Astrocyte of the spinal cord (primary cell): ENCODE data around the gene ABCC1.
A peak's percentile ranks its signal among the peaks of the same experiment; 100 is the strongest.

ENCODE experiments used
- DNase-seq: peaks from one replicate; pipeline ENCODE4 v3.0.0; 2011; ENCODE audit warnings: low read depth, low spot score
- H3K4me3 ChIP-seq: 2 replicates; pipeline ENCODE4 v1.5.1; 2011; ENCODE audit warnings: low read depth, mild to moderate bottlenecking, low read length, moderate library complexity
- in situ Hi-C: cut with HindIII; loops from 2 replicates; pipeline ENCODE4 v1.10.0; 2017; ENCODE audit warnings: low sequenced_read_pairs
- TF ChIP-seq, protein P1 (sequence below): IDR thresholded peaks from 2 replicates; pipeline ENCODE4 v1.5.1; 2012; ENCODE audit warnings: low read depth, mild to moderate bottlenecking, low read length, inconsistent platforms

ABCC1 gene

GRCh38 chr16:16008666-16009065 is 59.2 kb downstream of the ABCC1 start:
- no peak for DNase-seq
- H3K4me3 ChIP-seq = no peak overlapping the region
- in situ Hi-C loops = no loop called here
- TF ChIP-seq, protein P1, sequence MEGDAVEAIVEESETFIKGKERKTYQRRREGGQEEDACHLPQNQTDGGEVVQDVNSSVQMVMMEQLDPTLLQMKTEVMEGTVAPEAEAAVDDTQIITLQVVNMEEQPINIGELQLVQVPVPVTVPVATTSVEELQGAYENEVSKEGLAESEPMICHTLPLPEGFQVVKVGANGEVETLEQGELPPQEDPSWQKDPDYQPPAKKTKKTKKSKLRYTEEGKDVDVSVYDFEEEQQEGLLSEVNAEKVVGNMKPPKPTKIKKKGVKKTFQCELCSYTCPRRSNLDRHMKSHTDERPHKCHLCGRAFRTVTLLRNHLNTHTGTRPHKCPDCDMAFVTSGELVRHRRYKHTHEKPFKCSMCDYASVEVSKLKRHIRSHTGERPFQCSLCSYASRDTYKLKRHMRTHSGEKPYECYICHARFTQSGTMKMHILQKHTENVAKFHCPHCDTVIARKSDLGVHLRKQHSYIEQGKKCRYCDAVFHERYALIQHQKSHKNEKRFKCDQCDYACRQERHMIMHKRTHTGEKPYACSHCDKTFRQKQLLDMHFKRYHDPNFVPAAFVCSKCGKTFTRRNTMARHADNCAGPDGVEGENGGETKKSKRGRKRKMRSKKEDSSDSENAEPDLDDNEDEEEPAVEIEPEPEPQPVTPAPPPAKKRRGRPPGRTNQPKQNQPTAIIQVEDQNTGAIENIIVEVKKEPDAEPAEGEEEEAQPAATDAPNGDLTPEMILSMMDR = no peak

DNA sequence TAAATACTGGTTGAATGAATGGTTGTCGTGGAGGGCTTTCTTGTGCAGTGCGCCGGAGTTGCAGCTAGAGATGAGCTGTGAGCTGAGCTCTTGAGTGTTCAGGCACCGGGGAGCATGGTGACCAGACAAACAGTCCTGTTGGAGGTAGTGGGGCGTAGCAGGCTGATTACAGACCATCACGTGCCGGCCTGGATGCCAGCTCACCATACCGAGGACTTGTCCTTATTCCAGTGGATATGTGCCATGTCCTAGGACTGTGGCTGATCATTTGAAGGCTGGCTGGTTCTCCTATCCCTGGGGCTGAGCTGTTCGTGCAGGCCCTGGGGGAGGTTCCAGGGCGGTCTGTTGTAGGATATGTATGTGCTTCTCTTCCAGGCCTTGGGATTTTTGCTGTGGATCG is 60.0 kb downstream of the ABCC1 start:
- TF ChIP-seq, protein P1 = no peak
- no peak overlapping the region for H3K4me3 ChIP-seq
- in situ Hi-C loops = no loop called here
- DNase-seq = no peak

GRCh38 chr16:16010194-16010593 is 60.8 kb downstream of the ABCC1 start:
- no peak for DNase-seq
- TF ChIP-seq, protein P1 = no peak
- no peak overlapping the region for H3K4me3 ChIP-seq
- in situ Hi-C loops = no loop called here

- in situ Hi-C loops = no loop called here
- no peak for DNase-seq
- TF ChIP-seq, protein P1 = no peak
- H3K4me3 ChIP-seq = no peak overlapping the region
These were observed 62.7 kb downstream of the ABCC1 start for GRCh38 chr16:16012144-16012543.

DNA sequence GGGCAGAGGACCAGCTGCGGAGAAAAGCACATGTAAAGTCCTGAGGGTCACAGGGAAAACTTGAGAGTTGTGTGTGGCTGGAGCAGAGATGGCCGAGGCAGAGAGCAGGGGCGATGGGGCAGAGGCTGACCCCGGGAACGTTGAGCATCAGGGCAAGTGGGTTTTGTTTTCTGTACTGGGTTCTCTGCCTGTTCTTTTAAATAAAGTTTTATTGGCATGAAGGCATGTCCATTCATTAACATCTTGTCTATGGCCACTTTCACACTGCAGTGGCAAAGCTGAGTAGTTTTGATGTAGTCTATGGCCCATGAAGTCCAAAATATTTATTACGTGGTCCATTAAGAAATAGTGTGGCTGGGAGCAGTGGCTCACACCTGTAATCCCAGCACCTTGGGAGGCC is 64.4 kb downstream of the ABCC1 start:
- in situ Hi-C loops = no loop called here

DNA sequence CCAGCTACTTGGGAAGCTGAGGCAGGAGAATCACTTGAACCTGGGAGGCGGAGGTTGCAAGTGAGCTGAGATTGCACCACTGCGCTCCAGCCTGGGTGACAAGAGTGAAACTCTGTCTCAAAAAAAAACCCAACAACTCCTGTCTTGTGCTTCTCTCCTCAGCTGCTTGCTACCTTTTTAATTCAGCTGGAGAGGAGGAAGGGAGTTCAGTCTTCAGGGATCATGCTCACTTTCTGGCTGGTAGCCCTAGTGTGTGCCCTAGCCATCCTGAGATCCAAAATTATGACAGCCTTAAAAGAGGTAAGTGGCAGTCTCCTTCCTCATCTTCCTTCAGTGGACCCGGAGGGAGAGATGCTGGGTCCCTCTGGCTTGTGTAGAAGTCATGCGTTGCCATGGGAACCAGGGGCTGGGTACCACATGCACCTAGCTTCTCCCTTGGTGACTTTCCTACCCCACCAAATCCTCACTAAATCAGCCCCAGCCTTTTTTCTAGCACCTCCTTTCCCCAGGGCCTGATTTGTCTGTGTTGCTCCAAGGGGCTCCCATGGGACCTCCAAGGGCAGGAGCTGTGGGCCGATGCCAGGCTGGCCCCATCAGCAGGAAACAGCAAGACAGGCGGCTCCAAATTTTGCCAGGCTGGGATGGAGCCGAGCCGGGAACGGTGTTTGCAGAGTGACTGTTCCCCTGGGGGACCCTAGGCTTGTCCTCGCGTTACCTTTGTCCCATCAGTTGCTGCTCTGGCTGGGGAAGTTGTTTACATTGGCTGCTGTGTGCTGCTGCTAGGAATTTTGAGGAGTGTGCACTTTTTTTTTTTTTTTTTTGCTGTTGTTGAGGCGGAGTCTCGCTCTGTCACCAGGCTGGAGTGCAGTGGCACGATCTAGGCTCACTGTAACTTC is 65.2 kb downstream of the ABCC1 start:
- peak; percentile 49 for DNase-seq
- H3K4me3 ChIP-seq = no peak overlapping the region
- in situ Hi-C loops = no loop called here
- TF ChIP-seq, protein P1 = no peak

More for the DNA sequence above, 64.4 kb downstream of the ABCC1 start:
- no peak for DNase-seq
- TF ChIP-seq, protein P1 = no peak
- no peak overlapping the region for H3K4me3 ChIP-seq
